ENCODE results near the gene NFILZ. TPM values are rescaled to one million over a fixed set of nuclear protein-coding genes. Genes with fewer than 3 reads are reported as not detected.

Gene NFILZ, protein sequence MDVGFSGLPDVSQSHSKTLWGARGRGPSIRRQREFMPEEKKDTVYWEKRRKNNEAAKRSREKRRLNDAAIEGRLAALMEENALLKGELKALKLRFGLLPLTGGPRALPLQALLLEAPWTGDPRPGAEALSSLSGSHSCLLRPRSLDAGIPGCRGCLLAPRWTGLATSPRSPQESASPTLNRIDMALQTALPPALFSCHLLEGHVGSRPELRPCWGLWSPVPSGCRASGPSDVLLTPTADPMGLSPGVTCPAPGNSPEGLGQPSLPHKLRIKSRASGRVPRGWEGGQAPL
- not detected for total RNA-seq

DNA sequence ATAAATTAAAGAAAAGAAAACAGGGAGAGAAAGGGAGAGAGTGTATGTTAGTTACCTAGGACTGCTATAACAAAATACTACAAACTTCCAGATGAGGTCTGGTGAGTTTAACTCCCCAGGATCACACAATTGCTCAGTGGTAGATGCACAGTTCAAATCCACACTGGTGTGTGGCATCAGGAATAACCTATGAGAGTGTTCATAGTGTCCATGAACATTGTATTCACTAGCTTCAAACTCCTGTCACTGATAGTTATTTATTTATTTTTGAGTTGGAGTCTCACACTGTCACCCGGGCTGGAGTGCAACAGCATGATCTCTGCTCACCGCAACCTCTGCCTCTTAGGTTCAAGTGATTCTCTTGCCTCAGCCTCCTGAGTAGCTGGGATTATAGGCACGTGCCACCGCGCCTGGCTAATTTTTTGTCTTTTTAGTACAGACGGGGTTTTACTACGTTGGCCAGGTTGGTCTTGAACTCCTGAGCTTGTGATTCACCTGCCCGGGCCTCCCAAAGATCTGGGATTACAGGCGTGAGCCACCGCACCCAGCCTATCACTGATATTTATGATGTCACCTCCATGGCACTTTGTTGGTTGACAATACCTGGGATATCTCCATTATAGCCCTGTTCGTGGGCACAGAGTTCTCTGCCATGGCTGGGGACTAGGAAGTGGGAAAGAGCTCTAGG, at the start of gene NFILZ:
Gene NFILZ (plus strand): TSS at position 638 of the 688 bp plus-strand sequence. CDS start 46,133 bp downstream, outside the sequence.
- Histone ChIP-seq H3K4me1 (ENCODE audit: insufficient read depth, low read length) (no peaks in the 10 kb centered on the region), H3K27me3 (ENCODE audit: insufficient read depth, low read length) (no peaks in the 10 kb centered on the region), H3K9me3 (ENCODE audit: low read depth, low read length) (no peaks in the 10 kb centered on the region), H3K4me3 (ENCODE audit: low read length) (no peak within 1 kb of the TSS)

DNA sequence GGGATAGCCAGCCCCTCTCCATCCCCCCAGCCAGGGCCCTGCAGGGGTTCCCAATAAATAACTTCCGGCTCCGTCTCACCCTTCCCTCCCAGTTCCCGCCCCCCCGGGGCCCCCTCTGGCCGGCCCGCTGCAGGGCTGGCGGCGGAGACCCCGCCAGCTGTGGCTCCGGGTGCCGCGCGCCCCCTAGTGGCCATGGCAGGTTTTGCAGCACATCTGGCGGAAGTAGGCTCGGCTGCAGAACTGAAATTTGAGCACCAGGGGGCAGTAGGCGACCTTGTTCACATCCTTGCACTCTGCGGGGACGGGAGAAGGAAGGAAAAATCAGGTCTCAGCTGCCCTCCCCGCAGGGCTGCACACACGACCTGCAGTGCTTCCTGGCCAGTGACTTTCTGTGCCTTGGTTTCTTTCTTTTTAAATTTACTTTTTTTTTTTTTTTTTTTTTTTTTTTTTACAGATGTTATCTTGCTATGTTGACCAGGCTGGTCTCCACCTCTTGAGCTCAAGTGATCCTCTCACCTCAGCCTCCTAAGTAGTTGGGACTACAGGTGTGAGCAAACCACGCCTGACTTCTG, 49.6 kb upstream of the NFILZ start:
- peaks cover 49% of the 10 kb centered on the region for H3K4me1 ChIP-seq (ENCODE audit: insufficient read depth, low read length)
- H3K27me3 ChIP-seq (ENCODE audit: insufficient read depth, low read length): no peaks in the 10 kb centered on the region
- H3K4me3 ChIP-seq (ENCODE audit: low read length): no peak overlapping the region
- H3K9me3 ChIP-seq (ENCODE audit: low read depth, low read length): no peaks in the 10 kb centered on the region

DNA sequence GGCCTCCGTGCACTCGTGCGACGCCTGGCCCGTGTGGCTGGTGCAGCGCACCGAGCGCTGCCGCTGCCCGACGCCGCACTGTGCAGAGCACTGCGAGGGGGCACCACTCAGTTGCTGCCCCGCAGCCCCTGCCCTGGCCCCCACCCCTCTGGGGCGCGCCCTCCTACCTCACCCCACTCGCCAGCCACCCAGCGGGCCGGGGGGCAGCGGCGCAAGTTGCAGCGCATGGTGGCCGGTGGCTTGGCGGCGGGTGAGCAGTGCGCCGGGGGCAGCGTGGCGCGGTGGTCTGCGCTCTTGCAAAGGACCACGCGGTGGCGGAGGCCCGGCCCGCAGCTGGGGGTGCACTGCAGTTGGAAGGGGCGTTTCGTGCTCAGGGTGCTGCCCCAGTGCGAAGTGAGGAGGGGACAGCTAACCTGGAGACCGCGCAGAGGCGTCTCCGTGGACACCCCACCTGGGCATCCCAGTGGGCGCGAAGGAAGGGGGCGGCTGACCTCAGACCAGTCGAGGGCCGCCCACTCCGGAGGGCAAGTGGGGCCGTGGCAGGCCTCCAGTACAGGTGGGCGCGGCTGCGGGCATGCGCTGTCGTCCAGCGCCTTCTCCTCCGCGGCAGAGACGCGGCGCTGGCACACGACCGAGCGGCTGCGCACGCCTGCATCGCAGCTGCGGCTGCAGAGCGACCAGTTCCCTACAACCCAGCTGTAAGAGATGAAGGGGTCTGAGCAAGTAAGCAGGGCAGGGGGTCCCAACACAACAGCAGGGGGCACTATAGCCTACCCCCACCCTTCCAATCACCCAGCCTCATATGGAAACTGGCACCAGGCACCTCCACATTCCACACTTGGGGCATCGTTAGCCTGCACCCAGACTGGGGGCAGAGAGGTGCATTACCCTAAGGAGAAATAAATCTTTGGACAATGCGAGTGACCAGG, 45.2 kb upstream of the NFILZ start:
- H3K9me3 ChIP-seq (ENCODE audit: low read depth, low read length): no peaks in the 10 kb centered on the region
- no peaks in the 10 kb centered on the region for H3K27me3 ChIP-seq (ENCODE audit: insufficient read depth, low read length)
- H3K4me3 ChIP-seq (ENCODE audit: low read length): no peak overlapping the region
- peaks cover 10% of the 10 kb centered on the region for H3K4me1 ChIP-seq (ENCODE audit: insufficient read depth, low read length)

DNA sequence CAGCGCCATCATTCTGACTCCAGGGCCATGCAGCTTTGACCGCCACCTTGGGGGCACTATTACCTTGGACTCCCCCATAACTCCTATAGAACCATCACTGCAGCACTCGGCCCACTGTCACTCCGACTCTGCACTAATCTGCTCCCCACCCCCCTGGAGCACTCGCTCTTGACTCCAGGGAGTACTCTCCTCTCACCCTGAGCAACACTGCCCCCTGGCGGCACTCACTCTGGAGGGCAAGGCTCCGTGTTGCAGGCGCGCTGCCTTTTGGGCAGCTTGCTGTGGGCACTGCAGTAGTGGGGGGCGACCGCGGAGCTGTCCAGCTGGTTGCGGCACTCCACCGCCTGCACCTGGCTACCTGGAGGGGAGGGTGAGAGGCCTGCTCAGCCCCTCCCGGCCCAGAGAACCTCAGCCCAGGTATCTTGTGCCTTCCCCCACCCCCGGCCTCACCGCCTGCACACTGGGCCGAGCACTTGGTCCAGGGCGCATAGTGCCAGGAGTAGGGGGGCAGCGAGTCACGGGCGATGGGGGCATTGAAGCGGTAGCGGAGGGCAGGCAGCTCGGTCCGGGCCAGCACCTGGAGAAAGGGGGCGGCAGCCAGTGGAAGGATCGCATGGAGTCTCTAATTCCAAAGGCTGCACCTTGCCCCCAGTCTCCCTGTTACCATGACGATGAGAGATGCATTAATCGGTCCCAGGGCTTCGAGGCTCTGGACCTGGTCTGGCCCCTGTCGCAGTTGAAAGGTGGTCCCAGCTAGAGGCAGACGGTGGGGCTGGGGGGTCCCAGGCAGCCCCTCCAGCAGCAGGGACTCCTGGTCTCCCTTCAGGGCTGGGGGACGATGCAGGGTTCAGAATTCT, 44.3 kb upstream of the NFILZ start:
- H3K9me3 ChIP-seq (ENCODE audit: low read depth, low read length): no peaks in the 10 kb centered on the region
- no peak overlapping the region for H3K4me3 ChIP-seq (ENCODE audit: low read length)
- peaks cover 1% of the 10 kb centered on the region for H3K4me1 ChIP-seq (ENCODE audit: insufficient read depth, low read length)
- H3K27me3 ChIP-seq (ENCODE audit: insufficient read depth, low read length): no peaks in the 10 kb centered on the region

DNA sequence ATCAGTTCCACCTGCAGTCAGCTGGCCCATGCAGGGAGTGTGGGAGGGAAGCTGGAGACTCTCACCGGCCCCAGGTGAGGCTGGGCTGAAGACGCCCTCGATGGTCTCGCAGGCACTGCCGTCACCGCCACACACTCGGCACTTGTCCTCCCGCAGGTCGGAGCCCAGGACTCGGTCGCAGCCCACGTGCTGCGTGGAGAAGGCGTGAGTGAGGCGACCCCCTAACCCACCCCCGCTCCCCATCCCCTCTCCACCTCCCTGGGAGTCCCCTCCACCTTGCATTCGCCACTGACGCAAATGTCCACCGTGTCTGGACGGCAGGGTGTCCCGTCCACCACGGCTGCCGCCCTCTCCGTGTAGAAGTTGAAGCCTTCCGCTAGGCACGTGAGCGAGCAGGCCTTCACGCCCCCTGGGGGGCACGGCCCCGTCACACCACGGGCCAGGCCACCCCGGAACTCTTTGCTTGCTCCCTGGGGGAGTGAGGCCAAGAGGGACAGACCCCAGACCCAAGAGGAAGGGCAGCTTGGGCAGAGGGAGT, 41.2 kb upstream of the NFILZ start:
- Histone ChIP-seq H3K4me1 (ENCODE audit: insufficient read depth, low read length) (peaks cover 17% of the 10 kb centered on the region), H3K4me3 (ENCODE audit: low read length) (no peak overlapping the region), H3K9me3 (ENCODE audit: low read depth, low read length) (peaks cover 6% of the 10 kb centered on the region), H3K27me3 (ENCODE audit: insufficient read depth, low read length) (peaks cover 6% of the 10 kb centered on the region)

DNA sequence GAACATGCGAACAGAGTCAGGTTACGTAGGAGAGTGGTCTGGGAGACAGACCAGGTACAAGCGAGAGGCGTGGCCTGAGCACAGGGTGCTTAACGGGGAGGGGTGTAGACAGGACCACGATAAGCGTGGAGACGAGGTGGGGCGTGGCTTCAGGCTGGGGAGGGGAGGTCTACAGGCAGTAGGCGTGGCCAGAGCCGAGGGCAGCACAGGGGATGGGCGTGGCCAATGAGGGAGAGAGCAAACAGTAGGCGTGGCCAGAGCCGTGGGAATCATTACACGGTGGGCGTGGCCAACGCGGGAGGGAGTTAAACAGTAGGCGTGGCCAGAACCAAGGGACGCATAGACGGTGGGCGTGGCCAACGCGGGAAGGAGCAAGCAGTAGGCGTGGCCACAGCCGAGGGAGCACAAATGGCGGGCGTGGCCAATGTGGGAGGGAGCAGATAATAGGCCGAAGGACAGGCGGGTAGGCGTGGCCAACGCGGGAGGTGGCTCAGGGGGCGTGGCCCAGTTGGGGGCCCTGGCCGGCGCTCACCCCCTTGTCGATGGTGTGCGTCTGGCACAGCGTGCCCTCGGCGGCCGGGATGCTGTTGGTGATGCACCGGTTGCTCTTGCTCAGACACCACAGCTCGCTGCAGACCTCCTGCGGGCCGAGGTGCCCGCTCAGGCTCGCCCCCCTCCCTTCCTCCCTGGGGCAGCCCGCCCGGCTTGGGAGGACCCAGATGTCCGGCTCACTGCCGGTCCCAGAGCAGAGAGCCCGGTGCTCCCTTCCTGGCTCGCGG, 38.0 kb upstream of the NFILZ start:
- peaks cover 6% of the 10 kb centered on the region for H3K9me3 ChIP-seq (ENCODE audit: low read depth, low read length)
- peaks cover 17% of the 10 kb centered on the region for H3K4me1 ChIP-seq (ENCODE audit: insufficient read depth, low read length)
- peaks cover 6% of the 10 kb centered on the region for H3K27me3 ChIP-seq (ENCODE audit: insufficient read depth, low read length)
- H3K4me3 ChIP-seq (ENCODE audit: low read length): no peak overlapping the region

DNA sequence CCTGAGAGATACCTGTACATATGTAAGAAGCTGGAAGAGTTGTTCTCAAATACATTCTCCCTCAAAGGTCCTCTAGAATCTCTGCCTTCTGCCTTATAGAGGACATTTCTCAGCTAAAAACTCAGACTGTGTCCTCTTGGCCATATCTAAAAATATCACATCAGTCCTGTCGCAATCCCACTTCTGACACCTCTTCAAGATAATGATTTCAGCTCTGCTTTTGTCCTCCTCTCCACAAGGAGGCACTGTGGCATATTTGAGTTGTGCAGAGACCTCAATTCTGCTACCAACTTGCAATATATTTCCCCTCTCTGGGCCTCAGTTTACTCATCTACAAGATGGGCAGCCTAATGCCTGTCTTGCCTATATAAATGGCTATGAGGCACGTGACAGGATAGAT, 36.5 kb upstream of the NFILZ start:
- Histone ChIP-seq H3K4me1 (ENCODE audit: insufficient read depth, low read length) (peaks cover 17% of the 10 kb centered on the region), H3K27me3 (ENCODE audit: insufficient read depth, low read length) (peaks cover 6% of the 10 kb centered on the region), H3K4me3 (ENCODE audit: low read length) (no peak overlapping the region), H3K9me3 (ENCODE audit: low read depth, low read length) (peaks cover 6% of the 10 kb centered on the region)

DNA sequence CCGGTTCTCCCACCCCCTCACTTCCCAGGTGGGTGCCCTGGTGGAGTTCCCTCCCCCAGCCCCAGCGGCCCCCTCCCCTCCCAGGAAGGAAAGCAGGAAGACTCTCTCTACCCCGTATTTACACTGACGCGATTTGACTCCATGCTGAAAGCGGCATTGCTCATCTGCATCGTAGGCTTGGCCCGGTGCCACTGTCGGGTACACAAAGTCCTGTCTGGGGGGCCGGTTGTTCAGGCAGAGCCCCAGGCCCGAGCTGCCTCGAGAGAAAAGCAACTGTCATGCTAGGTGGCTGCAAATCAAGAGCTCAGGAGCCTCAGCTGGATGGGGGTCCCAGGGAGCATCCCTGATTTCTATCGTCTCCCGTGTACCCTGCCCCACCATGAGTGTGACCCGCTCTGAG, 34.8 kb upstream of the NFILZ start:
- Histone ChIP-seq H3K4me1 (ENCODE audit: insufficient read depth, low read length) (peaks cover 17% of the 10 kb centered on the region), H3K4me3 (ENCODE audit: low read length) (no peak overlapping the region), H3K27me3 (ENCODE audit: insufficient read depth, low read length) (peaks cover 6% of the 10 kb centered on the region), H3K9me3 (ENCODE audit: low read depth, low read length) (peaks cover 6% of the 10 kb centered on the region)

DNA sequence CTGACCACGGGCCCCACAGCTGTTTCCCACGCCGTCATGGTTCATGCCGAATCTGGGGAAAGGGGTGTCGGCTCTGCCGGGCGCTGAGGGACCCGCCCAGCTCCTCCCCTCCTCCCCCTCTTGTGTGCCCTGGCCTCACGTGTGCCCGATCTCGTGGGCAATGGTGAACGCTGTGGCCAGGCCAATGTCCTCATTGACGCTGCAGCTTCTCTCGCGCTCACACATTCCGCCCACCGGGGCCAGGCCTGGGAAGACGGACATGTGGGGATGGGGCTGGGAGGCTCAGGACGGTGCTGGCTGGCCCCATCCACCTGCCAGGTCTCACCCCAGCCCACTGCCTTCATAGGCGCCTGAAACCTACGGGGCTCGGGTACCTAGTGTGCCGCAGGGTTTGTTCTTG, 34.3 kb upstream of the NFILZ start:
- Histone ChIP-seq H3K9me3 (ENCODE audit: low read depth, low read length) (peaks cover 6% of the 10 kb centered on the region), H3K4me1 (ENCODE audit: insufficient read depth, low read length) (peaks cover 17% of the 10 kb centered on the region), H3K4me3 (ENCODE audit: low read length) (no peak overlapping the region), H3K27me3 (ENCODE audit: insufficient read depth, low read length) (peaks cover 6% of the 10 kb centered on the region)

DNA sequence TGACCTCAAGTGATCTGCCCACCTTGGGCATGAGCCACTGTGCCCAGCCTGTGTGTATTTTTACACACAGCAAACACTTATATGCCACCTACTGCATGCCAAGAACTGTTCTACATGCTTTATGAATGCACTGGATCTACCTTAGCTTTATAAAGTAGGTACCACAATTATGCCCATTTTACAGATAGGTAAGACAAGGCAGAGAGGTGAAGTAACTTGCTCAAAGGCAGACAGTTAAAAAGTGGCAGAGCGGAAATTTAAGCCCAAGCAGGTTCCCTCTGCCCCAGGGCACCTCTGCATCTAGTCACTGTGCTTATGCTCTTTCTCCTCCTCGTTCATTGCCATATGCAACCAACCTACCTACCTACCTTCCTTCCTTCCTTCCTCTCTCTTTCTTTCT, 30.4 kb upstream of the NFILZ start:
- Histone ChIP-seq H3K4me3 (ENCODE audit: low read length) (no peak overlapping the region), H3K4me1 (ENCODE audit: insufficient read depth, low read length) (no peaks in the 10 kb centered on the region), H3K27me3 (ENCODE audit: insufficient read depth, low read length) (no peaks in the 10 kb centered on the region), H3K9me3 (ENCODE audit: low read depth, low read length) (no peaks in the 10 kb centered on the region)

DNA sequence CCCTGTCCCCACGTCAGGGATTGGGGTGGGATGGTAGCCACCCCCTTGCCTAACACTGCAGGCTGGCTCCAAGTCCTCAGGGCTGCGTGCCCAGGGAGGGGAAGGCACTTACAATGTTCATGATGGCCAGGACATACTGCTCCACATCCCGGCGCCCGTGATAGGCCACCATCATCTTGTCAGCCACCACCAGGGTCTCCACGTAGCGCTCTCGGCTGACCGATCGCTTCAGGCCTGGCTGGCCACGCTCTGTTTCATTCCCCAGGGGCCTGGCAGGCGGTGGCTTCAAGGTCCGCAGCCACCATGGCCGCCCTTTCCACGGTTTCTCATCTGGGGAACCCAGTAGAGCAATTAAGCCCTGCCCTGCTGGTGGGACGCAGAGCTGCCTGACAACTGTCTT, 29.6 kb upstream of the NFILZ start:
- Histone ChIP-seq H3K9me3 (ENCODE audit: low read depth, low read length) (no peaks in the 10 kb centered on the region), H3K4me1 (ENCODE audit: insufficient read depth, low read length) (no peaks in the 10 kb centered on the region), H3K4me3 (ENCODE audit: low read length) (no peak overlapping the region), H3K27me3 (ENCODE audit: insufficient read depth, low read length) (no peaks in the 10 kb centered on the region)

DNA sequence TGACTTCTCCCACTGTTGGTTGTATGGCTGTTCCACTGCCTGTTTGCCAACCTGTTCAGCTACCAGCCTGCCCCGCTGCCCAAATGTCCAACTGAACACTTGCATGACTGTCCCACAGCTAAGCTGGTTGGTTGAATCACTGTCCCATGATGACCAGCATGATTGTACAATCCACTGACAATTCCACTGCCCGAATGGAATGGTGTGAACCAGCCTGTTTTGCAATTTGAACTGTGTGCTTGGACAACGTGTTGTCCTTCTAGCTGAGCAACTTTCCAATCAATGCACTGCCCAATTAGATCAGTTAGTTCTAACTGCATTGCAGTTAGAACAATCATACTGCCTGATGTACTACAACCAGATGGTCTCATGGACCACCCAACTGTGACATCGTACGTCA, 28.6 kb upstream of the NFILZ start:
- Histone ChIP-seq H3K4me1 (ENCODE audit: insufficient read depth, low read length) (no peaks in the 10 kb centered on the region), H3K9me3 (ENCODE audit: low read depth, low read length) (no peaks in the 10 kb centered on the region), H3K27me3 (ENCODE audit: insufficient read depth, low read length) (no peaks in the 10 kb centered on the region), H3K4me3 (ENCODE audit: low read length) (no peak overlapping the region)

DNA sequence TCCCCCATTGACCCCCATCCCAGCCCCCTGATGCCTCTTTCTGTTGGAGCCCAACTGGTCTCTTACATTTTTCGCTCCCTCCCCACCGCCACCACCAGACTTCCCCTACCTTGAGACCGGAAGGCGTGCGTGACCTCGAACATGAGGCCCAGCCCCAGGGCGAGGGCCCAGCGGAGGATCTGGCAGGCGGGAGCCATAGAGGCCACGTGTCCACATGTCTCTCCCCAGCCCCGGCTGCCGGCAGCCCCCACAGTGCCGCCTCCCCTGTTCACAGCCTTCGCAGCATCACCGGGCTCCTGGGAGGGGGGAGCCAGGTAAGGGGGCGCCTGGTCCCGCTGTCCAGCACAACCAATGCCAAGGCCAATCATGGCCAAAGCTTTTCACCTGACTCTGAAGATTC, 24.9 kb upstream of the NFILZ start:
- Histone ChIP-seq H3K9me3 (ENCODE audit: low read depth, low read length) (no peaks in the 10 kb centered on the region), H3K4me1 (ENCODE audit: insufficient read depth, low read length) (peaks cover 22% of the 10 kb centered on the region), H3K4me3 (ENCODE audit: low read length) (no peak overlapping the region)

More for the DNA sequence above, 24.9 kb upstream of the NFILZ start:
- peaks cover 12% of the 10 kb centered on the region for H3K27me3 ChIP-seq (ENCODE audit: insufficient read depth, low read length)
